ENCODE measurements around the gene DPF3. TPM values are rescaled to one million over a fixed set of nuclear protein-coding genes. Genes with fewer than 3 reads are reported as not detected.

The DPF3 gene
- total and polyA plus RNA-seq, 2 donors (not counting 1 experiment from before 2014, with no cell fraction given) = 7.6 to 13.7 TPM

GRCh38 chr14:72763892-72764291 lies 130.0 kb downstream of the DPF3 start:
- Histone ChIP-seq H3K9me3 (ENCODE audit: control insufficient read depth, insufficient read depth, low read depth, low read length) (peaks cover 1% of the 10 kb centered on the region), H3K4me1 (ENCODE audit: control insufficient read depth, extremely low read depth, insufficient read depth, low read length) (no peaks in the 10 kb centered on the region), H3K27me3 (ENCODE audit: control insufficient read depth, insufficient read depth, low read length) (no peaks in the 10 kb centered on the region), H3K9ac (ENCODE audit: insufficient read depth, low read length) (no peak overlapping the region), H3K4me3 (replicated peaks in 1 of 4; ENCODE audit: control extremely low read depth in 1 of 4, insufficient read depth in 1 of 4, low read depth in 3 of 4, low read length in 4 of 4) (no peak overlapping the region), H4K20me1 (ENCODE audit: control insufficient read depth, extremely low read depth, insufficient read depth, low read length) (no peaks in the 10 kb centered on the region), H2AFZ (ENCODE audit: low read length) (no peak overlapping the region), H3K79me2 (ENCODE audit: control insufficient read depth, insufficient read depth, low read length) (no peaks in the 10 kb centered on the region), H3K27ac (ENCODE audit: insufficient read depth, low read length) (no peak overlapping the region), H3K36me3 (ENCODE audit: control insufficient read depth, insufficient read depth, low read length) (no peaks in the 10 kb centered on the region), H3K4me2 (ENCODE audit: extremely low read depth, insufficient read depth, low read length) (no peak overlapping the region)
- DNase-seq (ENCODE audit: low read depth in 2 of 2) = no peak
- no peak for TF ChIP-seq EZH2 (IDR thresholded peaks at IDR 0.05; ENCODE audit: low read length, missing control alignments)
- no peak for TF ChIP-seq CTCF (conservative IDR thresholded peaks at IDR 0.05 in 1 of 2, IDR thresholded peaks at IDR 0.05 in 1 of 2; ENCODE audit: low read depth in 1 of 2, low read length in 2 of 2)

DNA sequence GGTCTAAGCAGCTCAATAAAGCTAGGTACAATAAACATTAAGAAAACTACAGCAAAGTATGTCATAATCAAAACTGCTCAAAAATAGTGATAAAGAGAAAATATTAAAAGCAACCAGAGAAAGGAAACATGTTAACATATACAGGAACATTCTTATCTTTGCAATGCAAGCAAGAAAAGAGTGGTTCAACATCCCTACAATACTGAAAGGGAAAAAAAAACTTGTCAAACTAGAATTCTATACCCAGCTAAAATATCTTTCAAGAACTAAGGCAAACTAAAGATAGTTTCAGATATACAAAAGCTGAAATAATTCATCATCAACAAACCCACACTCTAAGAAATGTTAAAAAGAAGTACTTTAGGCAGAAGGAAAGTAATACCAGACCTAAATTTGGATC lies 134.2 kb downstream of the DPF3 start:
- no peak for TF ChIP-seq CTCF (conservative IDR thresholded peaks at IDR 0.05 in 1 of 2, IDR thresholded peaks at IDR 0.05 in 1 of 2; ENCODE audit: low read depth in 1 of 2, low read length in 2 of 2)
- Histone ChIP-seq H3K36me3 (ENCODE audit: control insufficient read depth, insufficient read depth, low read length) (peaks cover 3% of the 10 kb centered on the region), H4K20me1 (ENCODE audit: control insufficient read depth, extremely low read depth, insufficient read depth, low read length) (no peaks in the 10 kb centered on the region), H3K27me3 (ENCODE audit: control insufficient read depth, insufficient read depth, low read length) (no peaks in the 10 kb centered on the region), H3K4me3 (replicated peaks in 1 of 4; ENCODE audit: control extremely low read depth in 1 of 4, insufficient read depth in 1 of 4, low read depth in 3 of 4, low read length in 4 of 4) (no peak overlapping the region), H3K9me3 (ENCODE audit: control insufficient read depth, insufficient read depth, low read depth, low read length) (peaks cover 1% of the 10 kb centered on the region), H3K4me1 (ENCODE audit: control insufficient read depth, extremely low read depth, insufficient read depth, low read length) (no peaks in the 10 kb centered on the region), H3K4me2 (ENCODE audit: extremely low read depth, insufficient read depth, low read length) (no peak overlapping the region), H2AFZ (ENCODE audit: low read length) (no peak overlapping the region), H3K27ac (ENCODE audit: insufficient read depth, low read length) (no peak overlapping the region), H3K79me2 (ENCODE audit: control insufficient read depth, insufficient read depth, low read length) (no peaks in the 10 kb centered on the region), H3K9ac (ENCODE audit: insufficient read depth, low read length) (no peak overlapping the region)
- no peak for DNase-seq (ENCODE audit: low read depth in 2 of 2)

DNA sequence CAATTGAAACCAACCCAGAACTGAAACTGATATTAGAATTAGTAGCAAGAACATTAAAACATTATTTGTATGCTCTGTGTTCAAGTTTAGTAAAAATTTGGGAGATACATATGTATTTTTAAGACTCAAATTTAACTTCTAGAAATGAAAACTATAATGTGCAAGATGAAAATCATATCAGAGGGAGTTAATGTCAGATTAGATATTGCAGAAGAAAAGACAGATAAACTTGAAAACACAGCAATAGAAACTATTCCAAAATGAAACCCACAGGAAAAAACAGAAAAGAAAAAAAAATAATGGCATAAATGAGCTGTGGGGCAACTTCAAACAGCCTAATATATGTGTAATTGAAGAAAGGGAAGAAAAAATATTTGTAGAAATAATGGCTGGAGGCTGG lies 134.9 kb downstream of the DPF3 start:
- no peak for TF ChIP-seq EZH2 (IDR thresholded peaks at IDR 0.05; ENCODE audit: low read length, missing control alignments)
- no peak for TF ChIP-seq CTCF (conservative IDR thresholded peaks at IDR 0.05 in 1 of 2, IDR thresholded peaks at IDR 0.05 in 1 of 2; ENCODE audit: low read depth in 1 of 2, low read length in 2 of 2)
- H3K4me1 ChIP-seq (ENCODE audit: control insufficient read depth, extremely low read depth, insufficient read depth, low read length) = no peaks in the 10 kb centered on the region
- no peak overlapping the region for H3K4me2 ChIP-seq (ENCODE audit: extremely low read depth, insufficient read depth, low read length)
- peaks cover 3% of the 10 kb centered on the region for H3K36me3 ChIP-seq (ENCODE audit: control insufficient read depth, insufficient read depth, low read length)
- H3K9me3 ChIP-seq (ENCODE audit: control insufficient read depth, insufficient read depth, low read depth, low read length) = peaks cover 1% of the 10 kb centered on the region
- DNase-seq (ENCODE audit: low read depth in 2 of 2) = no peak
- H2AFZ ChIP-seq (ENCODE audit: low read length) = no peak overlapping the region
- no peak overlapping the region for H3K4me3 ChIP-seq (replicated peaks in 1 of 4; ENCODE audit: control extremely low read depth in 1 of 4, insufficient read depth in 1 of 4, low read depth in 3 of 4, low read length in 4 of 4)
- no peak overlapping the region for H3K27ac ChIP-seq (ENCODE audit: insufficient read depth, low read length)
- no peaks in the 10 kb centered on the region for H3K79me2 ChIP-seq (ENCODE audit: control insufficient read depth, insufficient read depth, low read length)
- no peak overlapping the region for H3K9ac ChIP-seq (ENCODE audit: insufficient read depth, low read length)
- H3K27me3 ChIP-seq (ENCODE audit: control insufficient read depth, insufficient read depth, low read length) = no peaks in the 10 kb centered on the region
- H4K20me1 ChIP-seq (ENCODE audit: control insufficient read depth, extremely low read depth, insufficient read depth, low read length) = no peaks in the 10 kb centered on the region

Data from fibroblast of lung (primary cell).